Epithelial cell of esophagus (primary cell): ENCODE results near the gene TRNP1.
A peak's percentile ranks its signal among the peaks of the same experiment; 100 is the strongest.
"Not testable (repeated sequence)": the region's sequence is repeated elsewhere in the genome, so short reads cannot be mapped to it uniquely, and the experiment has no call there.

Source experiments
- DNase-seq: peaks from one replicate; pipeline ENCODE4 v3.0.0; 2010; ENCODE audit warnings: low read depth
- H3K4me3 ChIP-seq: 2 replicates; pipeline ENCODE4 v1.5.1; 2011; ENCODE audit warnings: mild to moderate bottlenecking, low read length, control low read depth
- CTCF ChIP-seq: IDR thresholded peaks from 2 replicates; pipeline ENCODE4 v1.5.1; 2011; ENCODE audit warnings: low read depth, mild to moderate bottlenecking, low read length, control low read depth, inconsistent platforms; ENCODE audit not compliant: insufficient read depth; ENCODE audit errors: missing control alignments

The TRNP1 gene

GRCh38 chr1:26993237-26994019 lies at the start of gene TRNP1:
TSS of gene TRNP1 (plus strand) at chr1:26993692. CDS start at chr1:26993787, 95 bp downstream.
- no peak for TF ChIP-seq CTCF
- DNase-seq: peak; percentile 82
- peak within 1 kb of the TSS; percentile 74 for H3K4me3 ChIP-seq

DNA sequence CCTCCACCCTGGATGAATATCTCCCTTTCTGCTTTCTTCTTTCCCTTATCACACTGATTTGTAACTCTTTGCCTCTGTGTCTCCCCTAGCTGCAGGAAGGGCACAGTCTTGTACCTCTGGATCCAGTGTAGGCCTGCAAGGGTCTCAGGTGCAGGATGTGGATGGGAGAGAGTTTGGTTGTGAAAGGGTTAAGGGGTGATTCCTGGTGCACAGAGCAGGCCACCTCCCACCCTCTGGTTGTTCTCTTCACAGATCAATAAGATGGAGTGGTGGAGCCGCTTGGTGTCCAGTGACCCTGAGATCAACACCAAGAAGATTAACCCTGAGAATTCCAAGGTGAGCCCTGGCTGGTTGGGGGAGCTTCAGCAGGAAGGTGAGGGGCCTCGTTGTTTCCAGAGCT lies 48.4 kb upstream of the TRNP1 start:
- no peak for TF ChIP-seq CTCF
- no peak overlapping the region for H3K4me3 ChIP-seq
- no peak for DNase-seq

DNA sequence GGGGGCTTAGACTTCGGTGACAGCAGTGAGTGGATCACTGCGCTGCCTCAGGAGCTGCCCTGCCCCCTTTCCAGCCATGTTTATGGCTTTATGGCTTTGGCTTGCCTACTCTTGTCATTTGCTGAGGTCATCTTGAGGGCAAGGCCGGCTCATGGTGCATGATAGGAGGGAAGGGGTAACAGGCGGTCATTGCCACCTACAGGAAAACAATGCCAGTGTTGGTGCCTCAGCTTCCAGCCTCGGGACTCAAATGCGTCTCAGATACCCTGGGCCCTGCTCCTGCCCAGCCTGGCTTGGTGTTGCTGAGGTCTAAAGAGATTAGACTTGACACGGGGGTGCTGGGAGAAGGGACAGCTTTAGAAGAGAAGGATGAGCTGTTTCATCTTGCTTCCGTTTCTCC lies 47.8 kb upstream of the TRNP1 start:
- DNase-seq: no peak
- no peak overlapping the region for H3K4me3 ChIP-seq
- no peak for TF ChIP-seq CTCF

DNA sequence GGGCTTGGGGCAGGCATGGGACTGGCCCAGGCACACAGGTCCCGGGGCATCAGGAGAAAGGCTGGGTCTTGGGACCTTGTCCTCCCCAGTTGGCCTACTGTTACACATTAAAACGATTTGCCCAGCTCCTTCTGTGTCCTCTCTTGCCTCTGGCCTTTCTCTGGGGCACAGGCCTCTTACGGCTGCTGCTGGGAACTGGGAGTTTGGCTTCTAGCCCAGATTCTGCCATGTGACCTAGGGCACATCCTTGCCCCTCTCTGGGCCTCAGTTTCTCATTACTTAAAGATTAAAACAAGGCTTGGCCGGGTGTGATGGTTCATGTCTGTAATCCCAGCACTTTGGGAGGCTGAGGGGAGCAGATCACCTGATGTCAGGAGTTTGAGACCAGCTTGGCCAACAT lies 47.2 kb upstream of the TRNP1 start:
- DNase-seq: no peak
- TF ChIP-seq CTCF: no peak

DNA sequence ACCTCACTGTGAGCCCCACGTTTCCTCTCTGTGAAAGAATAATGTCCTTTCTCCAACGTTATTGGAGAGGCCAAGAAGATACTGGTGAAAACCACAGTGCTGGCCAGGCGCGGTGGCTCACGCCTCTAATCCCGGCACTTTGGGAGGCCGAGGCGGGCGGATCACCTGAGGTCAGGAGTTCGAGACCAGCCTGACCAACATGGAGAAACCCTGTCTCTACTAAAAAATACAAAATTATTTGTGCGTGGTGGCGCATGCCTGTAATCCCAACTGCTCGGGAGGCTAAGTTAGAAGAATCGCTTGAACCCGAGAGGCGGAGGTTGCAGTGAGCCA lies 44.8 kb upstream of the TRNP1 start:
- not testable (repeated sequence) for H3K4me3 ChIP-seq, DNase-seq

More for the DNA sequence above, 47.2 kb upstream of the TRNP1 start:
- no peak overlapping the region for H3K4me3 ChIP-seq

GRCh38 chr1:26949266-26949925 lies 44.1 kb upstream of the TRNP1 start:
- H3K4me3 ChIP-seq: no peak overlapping the region
- TF ChIP-seq CTCF: no peak
- no peak for DNase-seq

- H3K4me3 ChIP-seq: no peak overlapping the region
- TF ChIP-seq CTCF: no peak
- peak; percentile 25 for DNase-seq
Measured at GRCh38 chr1:26949926-26950319, 43.6 kb upstream of the TRNP1 start.
